HG03439 (cell line): ENCODE results near the gene PDZD4.

ENCODE experiments used
- ATAC-seq: cut with Tn5 transposase; IDR thresholded peaks from one replicate; pipeline ENCODE4 v1.9.1; 2021; ENCODE audit warnings: mild to moderate bottlenecking, moderate library complexity; ENCODE audit not compliant: unreplicated experiment

PDZD4 gene

DNA sequence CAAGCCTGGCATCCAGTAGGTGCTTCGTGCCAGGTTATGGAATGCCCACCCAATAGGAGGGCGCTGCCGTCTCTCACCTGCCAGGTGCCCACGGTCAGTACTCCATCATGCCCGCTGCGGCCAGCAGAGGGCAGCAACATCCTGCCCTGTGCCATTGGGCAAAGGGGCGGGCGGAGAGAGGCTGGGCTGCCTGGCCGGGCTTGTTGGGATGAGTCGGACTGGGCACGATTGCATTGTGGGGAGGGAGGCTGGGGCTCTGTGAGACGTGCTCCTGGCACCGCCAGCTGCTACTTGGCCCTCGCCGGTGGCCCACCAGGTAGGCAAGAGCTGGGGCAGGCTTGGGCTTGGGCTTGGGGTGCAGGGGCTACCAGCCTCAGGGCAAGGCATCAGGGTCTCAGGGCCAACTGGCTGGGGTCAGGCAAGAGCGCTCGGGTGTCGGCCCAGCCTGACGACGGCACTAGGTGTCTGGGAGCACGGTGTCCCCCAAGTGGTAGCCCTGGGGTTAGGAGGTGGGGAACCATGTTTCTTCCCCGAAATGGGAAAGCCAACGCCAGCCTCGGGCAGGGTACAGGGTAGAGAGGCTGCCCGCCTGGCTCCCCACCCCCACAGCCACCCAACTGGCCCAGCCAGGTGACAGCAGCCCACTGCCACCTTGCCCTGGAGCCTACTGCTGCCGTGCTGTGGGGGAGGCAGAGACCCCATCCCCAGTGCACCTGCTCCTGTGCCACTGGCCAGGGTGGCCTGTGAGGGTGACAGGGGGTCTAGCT is 66.2 kb downstream of the PDZD4 start, which contains the start of gene PLXNB3:
Gene PLXNB3, plus strand, starts transcription at position 261 of the 767 bp plus-strand sequence. CDS start 1,287 bp downstream, outside the sequence.
- no peak for ATAC-seq

- ATAC-seq: no peak
These were observed 66.9 kb downstream of the PDZD4 start for GRCh38 chrX:153763298-153763932.

- no peak for ATAC-seq
These were observed 67.6 kb downstream of the PDZD4 start for GRCh38 chrX:153762626-153763173.

GRCh38 chrX:153761863-153762262 is 68.5 kb downstream of the PDZD4 start:
- ATAC-seq: no peak

DNA sequence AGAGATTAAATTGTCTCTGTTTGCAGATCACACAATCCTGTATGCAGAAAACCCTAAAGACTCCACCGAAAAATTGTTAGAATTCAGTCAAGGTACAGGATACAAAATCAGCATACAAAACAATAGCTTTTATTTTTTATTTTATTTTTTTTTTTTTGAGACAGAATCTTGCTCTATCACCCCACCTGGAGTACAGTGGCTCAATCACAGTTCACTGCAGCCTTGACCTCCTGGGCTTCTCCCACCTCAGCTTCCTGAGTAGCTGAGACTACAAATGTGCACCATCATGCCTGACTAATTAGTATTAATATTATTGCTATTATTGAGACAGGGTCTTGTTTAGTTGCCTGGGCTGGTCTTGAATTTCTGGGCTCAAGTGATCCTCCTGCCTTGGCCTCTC is 75.2 kb downstream of the PDZD4 start:
- ATAC-seq: no peak
